GM12872 (cell line): ENCODE data around the gene TRIM14.

Experiments used
- TF ChIP-seq, protein P1 (sequence below): IDR thresholded peaks from 3 replicates; pipeline ENCODE4 v1.5.1; 2011; ENCODE audit warnings: low read depth, mild to moderate bottlenecking, low read length, moderate library complexity; ENCODE audit not compliant: insufficient read depth

TRIM14 gene

GRCh38 chr9:98118640-98119601 is at the start of gene TRIM14:
Gene TRIM14, minus strand, starts transcription at chr9:98119222. Its CDS starts 34 bp downstream, at chr9:98119188.
- TF ChIP-seq, protein P1, sequence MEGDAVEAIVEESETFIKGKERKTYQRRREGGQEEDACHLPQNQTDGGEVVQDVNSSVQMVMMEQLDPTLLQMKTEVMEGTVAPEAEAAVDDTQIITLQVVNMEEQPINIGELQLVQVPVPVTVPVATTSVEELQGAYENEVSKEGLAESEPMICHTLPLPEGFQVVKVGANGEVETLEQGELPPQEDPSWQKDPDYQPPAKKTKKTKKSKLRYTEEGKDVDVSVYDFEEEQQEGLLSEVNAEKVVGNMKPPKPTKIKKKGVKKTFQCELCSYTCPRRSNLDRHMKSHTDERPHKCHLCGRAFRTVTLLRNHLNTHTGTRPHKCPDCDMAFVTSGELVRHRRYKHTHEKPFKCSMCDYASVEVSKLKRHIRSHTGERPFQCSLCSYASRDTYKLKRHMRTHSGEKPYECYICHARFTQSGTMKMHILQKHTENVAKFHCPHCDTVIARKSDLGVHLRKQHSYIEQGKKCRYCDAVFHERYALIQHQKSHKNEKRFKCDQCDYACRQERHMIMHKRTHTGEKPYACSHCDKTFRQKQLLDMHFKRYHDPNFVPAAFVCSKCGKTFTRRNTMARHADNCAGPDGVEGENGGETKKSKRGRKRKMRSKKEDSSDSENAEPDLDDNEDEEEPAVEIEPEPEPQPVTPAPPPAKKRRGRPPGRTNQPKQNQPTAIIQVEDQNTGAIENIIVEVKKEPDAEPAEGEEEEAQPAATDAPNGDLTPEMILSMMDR = peak; percentile 21; the same call in 1 of the 3 replicates

- TF ChIP-seq, protein P1 = no peak
Measured at GRCh38 chr9:98168153-98168780, 49.2 kb upstream of the TRIM14 start.

GRCh38 chr9:98164912-98165311 is 45.9 kb upstream of the TRIM14 start:
- TF ChIP-seq, protein P1 = no peak

GRCh38 chr9:98162613-98163012 is 43.6 kb upstream of the TRIM14 start:
- TF ChIP-seq, protein P1 = no peak

GRCh38 chr9:98161851-98162250 is 42.8 kb upstream of the TRIM14 start:
- TF ChIP-seq, protein P1 = no peak

- TF ChIP-seq, protein P1 = no peak
Measured at GRCh38 chr9:98159790-98160189, 40.8 kb upstream of the TRIM14 start.

DNA sequence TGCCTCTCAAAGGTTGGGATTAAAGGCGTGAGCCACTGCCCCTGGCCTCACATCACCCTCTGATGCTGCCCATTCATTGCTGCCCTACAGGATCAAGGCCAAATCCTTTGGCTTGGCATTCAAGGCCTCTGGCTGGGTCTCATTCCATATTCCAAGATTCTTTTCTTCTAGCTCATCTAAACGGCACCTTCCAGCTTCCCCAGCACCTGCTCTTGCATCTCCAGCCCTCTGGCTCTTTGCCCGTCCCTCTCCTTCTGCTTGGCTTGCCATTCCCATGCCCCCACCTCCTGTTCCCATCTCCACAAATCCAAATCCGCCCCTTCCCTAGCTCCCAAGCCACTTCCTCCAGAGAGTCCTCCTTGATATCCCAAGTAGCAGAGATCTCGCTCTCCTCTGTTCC is 40.3 kb upstream of the TRIM14 start:
- TF ChIP-seq, protein P1 = no peak
